IPS DF 6.9 (cell line): ENCODE results near the gene DAPP1.
"Not testable (repeated sequence)": the region's sequence is repeated elsewhere in the genome, so short reads cannot be mapped to it uniquely, and the experiment has no call there.

Experiments
- DNase-seq: peaks from one replicate; pipeline ENCODE4 v3.0.0-alpha.2; 2013; ENCODE audit warnings: low read depth, low spot score
- H3K27ac ChIP-seq: one replicate; pipeline ENCODE4 v1.5.1; 2013; ENCODE audit warnings: low read length, control low read depth
- H3K27me3 ChIP-seq: 2 replicates; pipeline ENCODE4 v1.6.1; 2013; ENCODE audit warnings: mild to moderate bottlenecking, low read length; ENCODE audit not compliant: control insufficient read depth, insufficient read depth
- H3K36me3 ChIP-seq: 2 replicates; pipeline ENCODE4 v1.6.1; 2013; ENCODE audit warnings: low read length; ENCODE audit not compliant: control insufficient read depth, insufficient read depth
- H3K4me1 ChIP-seq: 2 replicates; pipeline ENCODE4 v1.6.1; 2013; ENCODE audit warnings: low read length; ENCODE audit not compliant: control insufficient read depth, insufficient read depth
- H3K4me3 ChIP-seq: 2 replicates; pipeline ENCODE4 v1.5.1; 2013; ENCODE audit warnings: mild to moderate bottlenecking, low read length
- H3K9me3 ChIP-seq: 2 replicates; pipeline ENCODE4 v1.6.1; 2013; ENCODE audit warnings: low read length, inconsistent platforms; ENCODE audit not compliant: control insufficient read depth, insufficient read depth
- WGBS: extraction: QIAGEN DNeasy Blood & Tissue Kit; methylation state at CpG from one replicate; pipeline ENCODE4 v1.1.7; 2013; ENCODE audit warnings: mixed read lengths, missing lambda C conversion rate; ENCODE audit not compliant: insufficient read length, insufficient coverage; 5-methylcytosine and 5-hydroxymethylcytosine counted together

DAPP1 gene, protein sequence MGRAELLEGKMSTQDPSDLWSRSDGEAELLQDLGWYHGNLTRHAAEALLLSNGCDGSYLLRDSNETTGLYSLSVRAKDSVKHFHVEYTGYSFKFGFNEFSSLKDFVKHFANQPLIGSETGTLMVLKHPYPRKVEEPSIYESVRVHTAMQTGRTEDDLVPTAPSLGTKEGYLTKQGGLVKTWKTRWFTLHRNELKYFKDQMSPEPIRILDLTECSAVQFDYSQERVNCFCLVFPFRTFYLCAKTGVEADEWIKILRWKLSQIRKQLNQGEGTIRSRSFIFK

DNA sequence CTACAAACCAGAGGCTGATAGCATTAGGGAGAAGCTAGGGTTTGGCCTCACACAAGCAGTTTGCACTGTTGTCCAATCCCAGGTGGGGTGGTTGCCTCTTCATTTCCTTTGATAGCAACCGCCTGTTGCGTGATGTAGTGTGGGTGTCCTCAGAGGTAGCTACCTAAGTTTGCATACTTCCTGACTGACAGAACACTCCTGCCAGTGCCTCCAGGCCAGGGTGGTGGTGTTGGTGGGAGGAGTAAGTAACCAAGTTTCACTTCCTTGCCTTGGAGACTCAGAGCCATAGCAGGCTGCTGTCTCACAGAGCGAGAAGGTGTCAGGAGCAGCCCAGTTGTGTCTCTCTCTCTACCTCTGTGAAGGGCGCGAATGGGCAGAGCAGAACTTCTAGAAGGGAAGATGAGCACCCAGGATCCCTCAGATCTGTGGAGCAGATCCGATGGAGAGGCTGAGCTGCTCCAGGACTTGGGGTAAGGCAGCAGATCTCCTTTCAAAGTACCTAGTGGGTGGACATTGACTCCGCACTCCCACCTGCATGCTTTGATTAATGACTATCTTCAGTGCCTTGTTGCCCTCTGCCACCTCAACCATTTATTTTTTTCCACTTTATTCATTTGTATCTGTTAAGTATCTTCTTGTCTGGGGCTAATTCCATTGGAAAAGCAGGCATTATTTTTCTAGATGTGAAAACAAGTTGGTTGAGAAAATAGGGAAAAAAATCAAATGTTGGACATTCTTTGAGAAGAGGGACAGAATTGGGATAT lies at the start of gene DAPP1:
TSS of gene DAPP1 (plus strand) at position 283 of the 764 bp plus-strand sequence. CDS start at position 370, 87 bp downstream.
- Histone ChIP-seq H3K27me3 (no peaks in the 10 kb centered on the region), H3K4me1 (peaks cover 1% of the 10 kb centered on the region), H3K9me3 (no peaks in the 10 kb centered on the region), H3K27ac (no peak within 1 kb of the TSS), H3K4me3 (no peak within 1 kb of the TSS), H3K36me3 (no peaks in the 10 kb centered on the region)
- no peak for DNase-seq
- WGBS, result no CpG with 5 or more reads among the region's 7 CpGs

DNA sequence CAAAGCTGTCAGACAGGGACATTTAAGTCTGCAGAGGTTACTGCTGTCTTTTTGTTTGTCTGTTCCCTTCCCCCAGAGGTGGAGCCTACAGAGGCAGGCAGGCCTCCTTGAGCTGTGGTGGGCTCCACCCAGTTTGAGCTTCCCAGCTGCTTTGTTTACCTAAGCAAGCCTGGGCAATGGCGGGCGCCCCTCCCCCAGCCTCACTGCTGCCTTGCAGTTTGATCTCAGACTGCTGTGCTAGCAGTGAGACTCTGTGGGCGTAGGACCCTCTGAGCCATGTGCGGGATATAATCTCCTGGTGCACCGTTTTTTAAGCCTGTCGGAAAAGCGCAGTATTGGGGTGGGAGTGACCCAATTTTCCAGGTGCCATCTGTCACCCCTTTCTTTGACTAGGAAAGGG lies 45.8 kb upstream of the DAPP1 start:
- WGBS, result no CpG with 5 or more reads among the region's 7 CpGs
- not testable (repeated sequence) for H3K9me3 ChIP-seq, H3K4me3 ChIP-seq, H3K4me1 ChIP-seq, H3K27me3 ChIP-seq, H3K27ac ChIP-seq, DNase-seq, H3K36me3 ChIP-seq

DNA sequence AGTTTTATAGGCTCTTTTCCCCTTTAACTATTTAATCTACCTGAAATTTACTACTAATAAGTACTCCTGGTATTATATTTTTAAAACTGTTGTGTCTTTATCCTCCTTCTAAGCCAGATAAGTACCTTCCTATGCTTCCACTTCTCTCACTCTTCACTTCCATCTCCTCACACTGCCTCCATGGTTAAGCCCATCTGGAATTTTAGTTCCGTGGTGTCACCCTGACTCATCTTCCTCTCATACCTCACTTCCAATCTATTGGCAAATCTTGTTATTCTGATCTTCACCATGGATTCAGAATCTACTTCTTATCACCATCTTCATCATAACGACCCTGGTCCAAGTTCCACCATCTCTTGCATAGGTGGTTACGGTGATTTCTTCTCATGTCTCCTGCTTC lies 32.7 kb upstream of the DAPP1 start:
- H3K27ac ChIP-seq, result no peak overlapping the region
- no peaks in the 10 kb centered on the region for H3K36me3 ChIP-seq
- H3K9me3 ChIP-seq, result no peaks in the 10 kb centered on the region; the same call in 1 of the 2 replicates
- no CpG with 5 or more reads among the region's 3 CpGs for WGBS
- no peaks in the 10 kb centered on the region for H3K4me1 ChIP-seq
- DNase-seq, result no peak
- no peak overlapping the region for H3K4me3 ChIP-seq
- H3K27me3 ChIP-seq, result no peaks in the 10 kb centered on the region; the same call in 1 of the 2 replicates

DNA sequence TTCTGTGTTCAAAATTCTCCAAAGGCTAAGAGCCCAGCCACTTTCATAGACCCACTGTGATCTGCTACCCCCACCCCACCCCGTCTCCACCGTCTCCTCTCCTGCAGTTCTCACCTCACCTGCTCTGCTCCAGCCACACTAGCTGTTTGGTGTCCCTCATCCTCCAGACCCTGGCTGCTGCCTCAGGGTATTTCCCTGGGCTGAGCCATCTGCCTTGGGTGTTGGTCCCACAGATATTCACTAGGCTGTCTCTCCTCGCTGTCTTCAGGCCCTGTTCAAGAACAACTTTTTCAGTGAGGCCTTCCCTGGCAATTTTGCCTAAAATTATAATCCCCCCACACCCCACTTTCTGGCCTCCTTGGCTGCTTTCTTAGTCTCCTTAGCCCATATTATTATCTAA lies 31.8 kb upstream of the DAPP1 start:
- H3K36me3 ChIP-seq, result no peaks in the 10 kb centered on the region
- H3K9me3 ChIP-seq, result no peaks in the 10 kb centered on the region; the same call in 1 of the 2 replicates
- DNase-seq, result no peak
- no peak overlapping the region for H3K27ac ChIP-seq
- WGBS, result no CpG with 5 or more reads among the region's 3 CpGs
- no peak overlapping the region for H3K4me3 ChIP-seq
- H3K27me3 ChIP-seq, result no peaks in the 10 kb centered on the region; the same call in 1 of the 2 replicates
- no peaks in the 10 kb centered on the region for H3K4me1 ChIP-seq

DNA sequence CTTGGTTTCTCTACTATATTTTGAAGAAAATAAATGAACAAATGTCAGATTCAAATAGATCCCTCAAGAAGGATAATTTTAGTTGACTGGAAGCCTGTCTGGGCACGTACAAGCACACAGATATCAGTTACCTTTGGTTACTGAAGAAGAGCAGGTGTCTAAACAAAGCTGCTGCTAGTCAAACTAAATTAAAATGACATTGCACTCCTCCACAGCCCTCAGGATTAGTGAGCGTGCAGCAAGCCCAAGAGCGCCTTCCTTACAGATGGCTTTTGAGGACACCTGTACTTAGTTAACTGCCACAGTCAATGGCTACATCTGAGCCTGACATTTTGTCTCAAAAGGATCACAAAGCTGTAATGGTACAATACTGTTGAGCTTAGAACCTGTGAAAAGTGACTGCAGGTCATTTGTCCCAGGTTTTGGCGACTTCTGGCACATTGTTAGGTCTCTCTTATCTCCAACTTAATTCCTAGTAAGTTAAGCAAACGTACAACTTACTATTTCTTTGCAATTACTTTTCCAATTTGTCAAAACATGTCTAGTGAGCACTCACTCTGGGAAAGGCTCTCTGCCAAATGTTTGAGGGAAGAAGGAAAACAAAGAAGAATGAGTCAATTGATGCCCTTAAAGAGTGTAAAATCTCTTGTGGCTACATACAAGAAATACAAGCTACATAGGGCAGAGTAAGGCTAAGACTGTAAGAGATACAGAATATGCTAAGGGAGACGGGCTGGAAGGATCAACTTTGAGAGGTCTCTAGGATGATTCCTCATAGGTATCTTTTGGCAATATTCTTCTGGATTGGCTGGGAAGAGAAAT lies 25.6 kb upstream of the DAPP1 start:
- DNase-seq, result no peak
- no CpG with 5 or more reads among the region's 6 CpGs for WGBS
- Histone ChIP-seq H3K27ac (no peak overlapping the region), H3K9me3 (no peaks in the 10 kb centered on the region), H3K36me3 (no peaks in the 10 kb centered on the region), H3K27me3 (no peaks in the 10 kb centered on the region), H3K4me1 (no peaks in the 10 kb centered on the region), H3K4me3 (no peak overlapping the region)

DNA sequence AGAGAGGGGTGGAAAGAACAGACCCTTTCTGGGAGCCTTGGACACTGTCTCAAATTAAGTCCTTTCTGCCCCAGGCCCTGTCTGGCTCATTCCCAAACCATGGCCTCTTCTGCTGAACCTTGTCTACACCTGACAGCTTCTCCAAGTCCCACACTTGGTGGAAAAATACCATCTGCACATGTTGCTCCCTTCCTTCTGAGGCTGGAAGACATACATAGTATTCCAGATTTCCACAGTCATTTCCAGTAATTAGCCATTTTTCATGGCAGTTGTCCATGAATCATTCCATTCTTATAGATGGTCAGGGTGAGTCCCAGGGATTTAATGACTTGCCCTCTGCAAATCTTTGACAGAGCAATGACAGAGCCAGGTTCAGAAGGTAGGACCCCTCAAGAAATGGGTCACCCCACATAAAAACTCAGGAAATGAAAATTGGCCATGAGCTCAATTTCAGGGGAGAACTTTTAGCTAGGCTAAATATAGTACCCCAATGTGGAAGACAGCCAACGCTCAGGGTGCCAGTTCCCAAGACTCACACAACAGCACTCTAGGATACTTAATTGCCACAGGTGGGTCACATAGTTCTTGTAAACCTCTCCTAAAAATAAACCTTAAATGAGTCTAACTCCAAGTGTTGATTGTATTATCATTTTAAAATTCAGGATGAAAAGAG lies 16.2 kb upstream of the DAPP1 start:
- Histone ChIP-seq H3K27me3 (no peaks in the 10 kb centered on the region), H3K9me3 (no peaks in the 10 kb centered on the region; the same call in 1 of the 2 replicates), H3K27ac (no peak overlapping the region), H3K4me1 (no peaks in the 10 kb centered on the region), H3K4me3 (no peak overlapping the region), H3K36me3 (no peaks in the 10 kb centered on the region)
- DNase-seq, result no peak
- WGBS, result no CpG with 5 or more reads among the region's 1 CpG

DNA sequence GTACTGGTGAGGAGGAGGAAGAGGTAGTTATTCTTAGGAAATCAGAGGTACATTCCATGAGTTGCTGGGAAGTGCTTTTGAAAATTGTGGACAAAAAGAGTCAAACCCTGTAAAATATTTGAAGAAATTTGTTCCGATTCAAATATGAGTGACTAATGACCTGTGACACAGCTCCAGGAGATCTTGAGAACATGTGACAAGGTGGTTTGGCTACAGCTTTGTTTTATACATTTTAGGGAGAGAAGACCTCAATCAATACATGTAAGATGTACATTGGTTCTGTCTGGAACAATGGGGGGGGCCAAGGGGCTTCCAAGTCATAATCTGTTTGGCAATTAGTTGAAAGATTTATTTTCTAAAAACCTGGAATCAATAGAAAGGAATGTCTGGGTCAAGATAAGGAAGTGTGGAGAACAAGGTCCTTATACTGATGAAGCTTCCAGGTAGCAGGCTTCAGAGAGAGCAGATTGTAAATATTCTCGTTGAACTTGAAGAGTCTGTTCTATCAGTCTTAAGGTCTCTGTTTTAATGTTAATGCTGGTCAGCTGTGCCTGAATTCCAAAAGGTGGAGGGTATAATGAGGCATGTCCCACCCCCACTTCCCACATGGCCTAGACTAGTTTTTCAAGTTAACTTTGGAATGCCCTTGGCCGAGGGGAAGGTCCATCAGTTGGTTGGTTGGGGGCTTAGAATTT lies 15.5 kb upstream of the DAPP1 start:
- no CpG with 5 or more reads among the region's 3 CpGs for WGBS
- Histone ChIP-seq H3K4me1 (no peaks in the 10 kb centered on the region), H3K27me3 (no peaks in the 10 kb centered on the region), H3K9me3 (no peaks in the 10 kb centered on the region; the same call in 1 of the 2 replicates), H3K27ac (no peak overlapping the region), H3K4me3 (no peak overlapping the region), H3K36me3 (no peaks in the 10 kb centered on the region)
- no peak for DNase-seq

DNA sequence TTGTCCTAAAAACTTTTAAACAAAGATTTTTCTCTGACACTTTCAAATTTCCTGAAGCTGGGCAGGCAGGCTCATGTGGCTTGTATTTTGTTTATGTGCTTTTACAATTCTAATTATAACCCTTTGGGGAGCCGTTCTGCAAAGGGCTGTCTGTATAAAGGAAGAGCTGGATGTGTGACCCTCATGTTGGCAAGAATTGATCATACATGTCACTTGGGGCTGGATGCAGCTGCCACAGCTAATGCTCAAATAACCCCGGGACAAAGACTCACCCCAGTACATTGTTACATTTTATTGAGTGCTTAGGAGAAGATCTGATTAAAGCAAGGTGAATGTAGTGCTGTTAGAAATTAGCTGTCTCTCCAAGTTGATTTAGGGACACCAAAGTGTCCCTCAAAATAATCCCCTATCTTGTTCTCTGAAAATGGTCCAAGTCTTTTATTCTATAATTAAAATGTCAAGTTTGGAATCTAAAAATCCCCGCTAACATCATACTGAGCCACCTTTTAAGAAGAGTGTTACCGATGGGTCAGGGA lies 13.0 kb upstream of the DAPP1 start:
- H3K9me3 ChIP-seq, result no peaks in the 10 kb centered on the region; the same call in 1 of the 2 replicates
- WGBS, result no CpG with 5 or more reads among the region's 4 CpGs
- H3K27me3 ChIP-seq, result no peaks in the 10 kb centered on the region
- no peak overlapping the region for H3K4me3 ChIP-seq
- DNase-seq, result no peak
- no peak overlapping the region for H3K27ac ChIP-seq
- H3K4me1 ChIP-seq, result no peaks in the 10 kb centered on the region
- H3K36me3 ChIP-seq, result no peaks in the 10 kb centered on the region

DNA sequence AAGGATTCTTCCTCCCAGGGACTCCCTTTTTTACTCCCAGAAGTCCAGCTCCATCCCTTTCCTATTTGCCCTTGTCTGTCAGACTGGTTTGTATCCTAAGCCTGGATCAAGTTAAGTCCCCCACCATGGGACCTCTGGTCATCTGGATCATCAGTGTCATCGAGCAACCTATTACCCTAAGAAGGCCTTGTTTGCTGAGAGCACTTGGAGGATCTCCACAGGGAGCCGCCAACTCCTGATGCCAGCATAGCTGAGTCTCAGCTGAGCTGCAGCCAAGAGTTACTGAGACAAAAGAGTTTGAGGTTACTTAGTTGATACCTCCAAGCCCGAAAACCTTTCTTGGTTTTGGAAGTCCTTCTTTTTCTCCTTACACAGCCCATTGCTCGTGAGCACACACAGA lies 10.1 kb upstream of the DAPP1 start:
- no peaks in the 10 kb centered on the region for H3K36me3 ChIP-seq
- H3K27ac ChIP-seq, result no peak overlapping the region
- DNase-seq, result no peak

More for the DNA sequence above, 10.1 kb upstream of the DAPP1 start:
- Histone ChIP-seq H3K4me1 (no peaks in the 10 kb centered on the region), H3K27me3 (no peaks in the 10 kb centered on the region), H3K9me3 (no peaks in the 10 kb centered on the region), H3K4me3 (no peak overlapping the region)
- WGBS, result no CpG with 5 or more reads among the region's 4 CpGs
